Activated CD8-positive, alpha-beta memory T cell treated with anti-CD3 and anti-CD28 coated beads, Interleukin-2, amount 10 ng/mL, durations not matched to agents 7 days and 5 days (primary cell): Measurements from ENCODE around the gene DDX60. TPM values are rescaled to one million over a fixed set of nuclear protein-coding genes. Genes with fewer than 3 reads are reported as not detected.
"Not testable (repeated sequence)": the region's sequence is repeated elsewhere in the genome, so short reads cannot be mapped to it uniquely, and the experiment has no call there.

ENCODE experiments used
- ATAC-seq: fragments of 150-1000 bp; cut with Tn5 transposase; one replicate; pipeline ENCODE4 v1.10.0; 2021; ENCODE audit warnings: moderate library complexity
- CTCF ChIA-PET: fragments of 350-600 bp; sonication (Branson Sonifier 250); formaldehyde crosslinking; loops from one replicate; lab custom pipeline; 2021; ENCODE audit warnings: antibody characterized with exemption; lab: Charles Lee
- DNase-seq: peaks from one replicate; pipeline ENCODE4 v3.0.0-alpha.2; 2020
- H3K27ac Mint-ChIP-seq: one replicate; pipeline ENCODE4 v1.8.0; 2021; ENCODE audit warnings: mild to moderate bottlenecking, mixed read lengths
- H3K27me3 Mint-ChIP-seq: one replicate; pipeline ENCODE4 v1.8.0; 2021; ENCODE audit warnings: mixed read lengths
- H3K36me3 Mint-ChIP-seq: one replicate; pipeline ENCODE4 v1.8.0; 2021; ENCODE audit warnings: mild to moderate bottlenecking, mixed read lengths
- H3K4me1 Mint-ChIP-seq: one replicate; pipeline ENCODE4 v1.8.0; 2021; ENCODE audit warnings: mixed read lengths
- H3K4me3 Mint-ChIP-seq: one replicate; pipeline ENCODE4 v1.8.0; 2021; ENCODE audit warnings: mild to moderate bottlenecking, moderate library complexity, mixed read lengths
- H3K9me3 Mint-ChIP-seq: one replicate; pipeline ENCODE4 v1.8.0; 2022; ENCODE audit warnings: low read depth, mixed read lengths
- total RNA-seq, 2 experiments: library from RNA; stranded (reverse); gene quantifications; one replicate each; pipeline ENCODE4 v1.2.3, GENCODE V29; 2021

DDX60 gene
- total RNA-seq = 100 to 1,000 TPM in 1 of 2 experiments, 10 to 100 TPM in 1; 90.5 to 173 TPM

DNA sequence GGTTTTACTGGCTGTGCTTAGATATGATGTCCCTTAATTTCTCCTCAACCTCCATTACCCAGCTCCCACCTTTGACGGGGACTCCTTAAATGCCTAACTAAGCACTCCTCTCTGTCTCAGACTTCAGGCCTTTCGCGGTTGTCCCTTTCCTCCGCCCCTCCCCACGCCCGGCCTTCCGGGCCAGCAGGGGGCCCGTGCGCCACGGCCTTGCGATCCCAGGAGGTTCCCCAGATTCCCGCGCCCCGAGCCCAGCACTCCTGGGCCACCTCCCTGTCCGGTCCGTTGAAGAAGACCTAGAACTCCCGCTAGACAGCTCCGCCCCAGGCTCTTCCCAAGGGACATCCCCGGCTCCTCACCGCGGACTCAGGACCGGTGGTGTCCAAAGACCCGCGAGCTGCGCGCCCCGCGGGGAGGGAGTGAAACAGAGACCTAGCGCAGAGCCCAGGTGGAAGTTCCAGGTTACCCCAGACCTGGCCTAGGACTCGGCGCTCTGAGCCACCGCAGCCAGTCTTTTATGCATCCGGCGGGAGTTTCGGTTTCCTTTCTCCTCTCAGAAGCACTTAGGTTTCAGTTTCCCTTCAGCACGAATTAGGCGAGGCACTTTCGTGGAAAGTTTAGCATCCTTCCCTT lies at the start of gene DDX60:
TSS of gene DDX60 (minus strand) at position 487 of the 630 bp plus-strand sequence. CDS start 7,493 bp downstream, outside the sequence.
- DNase-seq (peak; percentile 95), ATAC-seq (peak; percentile 96)
- CTCF ChIA-PET = interaction anchor here (1.0 to 1.9 kb wide), 3 partner anchors 9 to 193 kb away, joined by 3 to 9 read pairs (median 3); no protein-coding TSS in a partner anchor
- Mint-ChIP-seq H3K4me1 (peaks cover 54% of the 10 kb centered on the region), H3K36me3 (peaks cover 77% of the 10 kb centered on the region), H3K27ac (peak within 1 kb of the TSS; percentile 99), H3K27me3 (no peaks in the 10 kb centered on the region), H3K4me3 (peak within 1 kb of the TSS; percentile 86), H3K9me3 (no peaks in the 10 kb centered on the region)

- H3K27ac Mint-ChIP-seq = no peak overlapping the region
- peaks cover 9% of the 10 kb centered on the region for H3K4me1 Mint-ChIP-seq
- CTCF ChIA-PET = no interaction called here
- no peak overlapping the region for H3K4me3 Mint-ChIP-seq
- H3K9me3 Mint-ChIP-seq = peaks cover 6% of the 10 kb centered on the region
- DNase-seq (no peak), ATAC-seq (no peak)
- no peaks in the 10 kb centered on the region for H3K27me3 Mint-ChIP-seq
- H3K36me3 Mint-ChIP-seq = peaks cover 86% of the 10 kb centered on the region
Measured at GRCh38 chr4:168367065-168367464, 48.5 kb upstream of the DDX60 start.

- Mint-ChIP-seq H3K9me3 (peaks cover 3% of the 10 kb centered on the region), H3K27me3 (no peaks in the 10 kb centered on the region), H3K4me1 (peaks cover 9% of the 10 kb centered on the region), H3K4me3 (no peak overlapping the region), H3K27ac (no peak overlapping the region), H3K36me3 (peaks cover 88% of the 10 kb centered on the region)
- ATAC-seq (no peak), DNase-seq (no peak)
- CTCF ChIA-PET = no interaction called here
Measured at GRCh38 chr4:168362025-168362401, 43.5 kb upstream of the DDX60 start.

DNA sequence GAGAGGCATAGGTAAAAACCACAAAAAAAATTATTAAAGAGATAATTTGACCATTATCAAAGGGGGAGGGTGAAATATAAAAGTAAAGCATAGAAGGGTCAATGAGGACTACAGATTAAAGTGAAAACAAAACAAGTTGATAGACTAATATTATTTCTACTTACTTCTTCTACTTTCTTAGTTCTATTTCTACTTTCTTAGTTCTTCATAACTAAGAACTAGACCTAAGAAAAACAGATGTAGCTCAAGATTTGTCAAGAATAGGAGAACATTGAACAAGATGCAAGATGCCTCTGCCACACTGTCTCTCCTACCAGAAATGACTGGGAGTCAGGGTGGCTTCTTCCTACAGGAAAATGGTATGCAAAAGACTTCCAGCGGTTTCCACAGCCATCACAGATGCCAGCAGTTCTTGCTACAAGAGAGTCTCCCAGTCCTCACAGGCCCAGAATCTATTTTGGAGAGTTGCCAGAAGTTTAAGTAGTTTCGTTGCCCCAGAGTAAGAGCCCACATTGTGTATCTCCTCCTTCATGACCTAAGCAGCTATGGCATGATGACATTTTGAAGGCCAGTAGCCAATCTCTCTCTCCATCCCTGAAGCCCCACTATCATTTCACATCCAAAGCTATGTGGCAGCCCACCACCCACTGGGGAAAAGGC lies 42.9 kb upstream of the DDX60 start:
- peaks cover 3% of the 10 kb centered on the region for H3K9me3 Mint-ChIP-seq
- no peak overlapping the region for H3K27ac Mint-ChIP-seq
- H3K27me3 Mint-ChIP-seq = no peaks in the 10 kb centered on the region
- H3K4me1 Mint-ChIP-seq = peaks cover 9% of the 10 kb centered on the region
- H3K4me3 Mint-ChIP-seq = no peak overlapping the region
- peaks cover 89% of the 10 kb centered on the region for H3K36me3 Mint-ChIP-seq
- ATAC-seq (no peak), DNase-seq (no peak)
- CTCF ChIA-PET = no interaction called here

DNA sequence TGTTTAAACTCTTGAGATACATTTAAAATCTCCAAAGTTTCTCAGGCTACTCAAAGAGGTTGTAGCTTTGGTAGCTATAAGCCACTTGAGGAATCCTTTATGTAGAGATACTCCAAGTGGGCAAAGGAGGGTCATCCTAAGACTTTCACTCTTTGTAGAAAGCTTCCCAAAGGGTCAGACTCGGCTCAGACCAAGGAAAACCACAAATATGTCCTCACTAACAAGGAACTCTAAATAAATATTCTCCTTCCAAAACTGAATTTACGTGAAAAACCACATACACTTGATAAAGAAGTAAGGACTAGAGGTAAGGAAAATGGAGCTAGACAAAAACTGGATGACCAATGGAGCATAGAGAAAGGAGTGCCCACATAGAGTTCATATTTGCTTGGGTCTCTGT lies 41.7 kb upstream of the DDX60 start:
- peaks cover 87% of the 10 kb centered on the region for H3K36me3 Mint-ChIP-seq
- no peak for ATAC-seq

GRCh38 chr4:168357941-168358340 lies 39.4 kb upstream of the DDX60 start:
- ATAC-seq (no peak), DNase-seq (no peak)
- no peak overlapping the region for H3K4me3 Mint-ChIP-seq
- peaks cover 76% of the 10 kb centered on the region for H3K36me3 Mint-ChIP-seq
- H3K4me1 Mint-ChIP-seq = no peaks in the 10 kb centered on the region
- no peak overlapping the region for H3K27ac Mint-ChIP-seq
- CTCF ChIA-PET = no interaction called here
- no peaks in the 10 kb centered on the region for H3K27me3 Mint-ChIP-seq
- H3K9me3 Mint-ChIP-seq = peaks cover 2% of the 10 kb centered on the region

More for the DNA sequence above, 41.7 kb upstream of the DDX60 start:
- no peak overlapping the region for H3K27ac Mint-ChIP-seq
- H3K4me3 Mint-ChIP-seq = no peak overlapping the region
- H3K4me1 Mint-ChIP-seq = peaks cover 9% of the 10 kb centered on the region
- CTCF ChIA-PET = no interaction called here
- H3K9me3 Mint-ChIP-seq = peaks cover 5% of the 10 kb centered on the region
- no peaks in the 10 kb centered on the region for H3K27me3 Mint-ChIP-seq
- DNase-seq = no peak

DNA sequence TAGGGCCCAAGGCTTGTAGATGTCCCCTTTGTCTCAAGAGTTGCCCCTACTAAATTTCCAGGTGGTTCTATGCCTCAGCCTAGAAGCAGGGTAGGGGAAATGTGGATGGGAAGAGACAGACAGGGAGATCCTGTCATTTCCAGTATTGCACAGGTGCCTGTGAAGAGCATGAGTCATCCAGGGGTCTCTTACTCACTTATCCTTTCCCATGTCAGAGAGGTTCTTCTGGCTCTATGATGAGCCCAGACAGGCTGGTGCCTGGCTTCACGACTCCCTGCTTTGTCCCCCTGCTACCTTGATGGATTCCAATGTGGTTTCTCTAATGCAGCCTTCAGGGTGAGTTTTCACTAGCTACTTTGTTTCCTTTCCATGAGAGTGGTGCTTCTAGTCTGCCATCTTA lies 35.2 kb upstream of the DDX60 start:
- Mint-ChIP-seq H3K36me3 (peaks cover 49% of the 10 kb centered on the region), H3K4me3 (no peak overlapping the region), H3K27me3 (no peaks in the 10 kb centered on the region), H3K27ac (no peak overlapping the region), H3K4me1 (no peaks in the 10 kb centered on the region), H3K9me3 (peaks cover 16% of the 10 kb centered on the region)
- CTCF ChIA-PET = no interaction called here
- DNase-seq (no peak), ATAC-seq (no peak)

DNA sequence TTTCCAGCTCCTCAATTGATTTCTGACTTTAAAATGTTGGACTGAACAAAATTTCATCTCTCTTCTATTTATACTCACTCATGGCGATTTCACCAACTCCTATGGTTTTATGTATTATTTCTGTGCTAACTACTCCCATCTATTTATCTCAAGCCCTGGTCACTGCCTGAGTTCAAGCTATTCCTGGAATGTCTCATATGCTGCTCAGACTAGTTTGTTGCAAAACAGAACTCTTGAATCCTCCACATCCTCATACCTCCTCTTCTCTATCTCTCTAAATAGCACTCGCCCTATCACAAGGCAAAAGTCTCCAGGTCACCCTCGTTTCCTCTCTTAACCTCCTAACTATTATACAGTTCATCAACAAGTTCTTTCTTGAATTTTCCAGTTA lies 19.0 kb upstream of the DDX60 start:
- peaks cover 5% of the 10 kb centered on the region for H3K4me1 Mint-ChIP-seq
- DNase-seq = no peak
- CTCF ChIA-PET = no interaction called here
- peaks cover 6% of the 10 kb centered on the region for H3K36me3 Mint-ChIP-seq
- ATAC-seq = no peak
- H3K27me3 Mint-ChIP-seq = no peaks in the 10 kb centered on the region
- no peak overlapping the region for H3K27ac Mint-ChIP-seq
- H3K9me3 Mint-ChIP-seq = peaks cover 3% of the 10 kb centered on the region
- H3K4me3 Mint-ChIP-seq = no peak overlapping the region

DNA sequence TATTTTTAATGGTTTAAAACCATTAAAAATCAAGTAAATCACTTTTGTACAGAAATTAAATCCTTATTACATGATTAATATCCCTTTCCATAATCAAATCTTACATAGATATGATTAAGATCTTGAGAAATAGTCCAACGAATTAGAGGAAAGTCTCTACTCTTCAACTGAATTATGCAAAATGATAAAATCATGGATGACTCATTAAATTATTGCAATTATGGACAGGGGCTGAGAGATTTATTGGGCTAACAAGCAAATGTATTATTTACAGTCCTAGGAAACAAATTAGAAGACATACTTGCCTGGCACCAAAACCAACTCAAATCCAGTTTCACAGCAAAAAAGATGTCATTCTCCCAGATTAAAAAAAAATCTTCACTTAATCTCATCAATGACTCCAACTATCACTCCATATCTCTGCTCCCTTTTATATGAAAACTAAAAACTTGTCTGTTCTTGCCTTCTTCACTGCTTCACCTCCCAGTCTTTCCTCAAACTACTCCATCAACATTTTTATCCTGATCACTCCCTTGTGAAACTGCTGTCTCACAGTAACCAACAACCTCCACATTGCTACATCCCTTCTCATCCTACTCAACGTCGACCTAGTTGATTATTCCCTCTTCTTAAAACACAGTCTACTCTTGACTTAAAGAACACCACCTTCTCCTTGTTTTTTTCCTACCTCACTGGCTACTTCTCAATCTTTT lies 18.4 kb upstream of the DDX60 start:
- DNase-seq (no peak), ATAC-seq (no peak)
- H3K27me3 Mint-ChIP-seq = no peaks in the 10 kb centered on the region
- CTCF ChIA-PET = no interaction called here
- no peaks in the 10 kb centered on the region for H3K9me3 Mint-ChIP-seq
- H3K4me3 Mint-ChIP-seq = no peak overlapping the region
- H3K4me1 Mint-ChIP-seq = peaks cover 5% of the 10 kb centered on the region
- H3K36me3 Mint-ChIP-seq = peaks cover 6% of the 10 kb centered on the region
- no peak overlapping the region for H3K27ac Mint-ChIP-seq

- H3K27ac Mint-ChIP-seq = no peak overlapping the region
- no peaks in the 10 kb centered on the region for H3K9me3 Mint-ChIP-seq
- no peak for DNase-seq
- H3K4me1 Mint-ChIP-seq = peaks cover 5% of the 10 kb centered on the region
- no peak overlapping the region for H3K4me3 Mint-ChIP-seq
- peaks cover 2% of the 10 kb centered on the region for H3K36me3 Mint-ChIP-seq
- CTCF ChIA-PET = no interaction called here
- no peak for ATAC-seq
- H3K27me3 Mint-ChIP-seq = no peaks in the 10 kb centered on the region
Measured at GRCh38 chr4:168335621-168336020, 17.1 kb upstream of the DDX60 start.

DNA sequence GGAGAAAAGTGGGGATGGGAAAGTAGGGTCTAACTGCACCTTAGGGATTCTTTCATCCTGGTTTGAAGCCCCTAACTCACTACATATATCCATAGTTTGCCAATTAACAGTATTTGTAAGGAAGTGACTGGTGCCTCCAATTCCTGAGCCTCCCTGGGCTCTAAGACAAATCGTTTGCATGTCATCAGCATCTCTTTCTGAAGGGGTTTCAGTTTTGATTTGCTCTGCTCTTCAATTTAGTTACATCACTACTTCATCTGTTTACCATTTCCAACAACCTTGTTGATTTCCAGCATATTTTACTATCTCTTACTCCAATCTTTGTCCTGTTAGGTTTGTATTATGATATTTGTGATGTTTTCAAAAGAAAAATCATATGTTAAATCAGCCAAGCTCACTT lies 15.5 kb upstream of the DDX60 start:
- Mint-ChIP-seq H3K36me3 (peaks cover 6% of the 10 kb centered on the region), H3K27ac (no peak overlapping the region), H3K4me3 (no peak overlapping the region), H3K27me3 (peaks cover 7% of the 10 kb centered on the region), H3K9me3 (no peaks in the 10 kb centered on the region), H3K4me1 (peaks cover 5% of the 10 kb centered on the region)
- ATAC-seq = no peak
- no peak for DNase-seq
- CTCF ChIA-PET = no interaction called here

GRCh38 chr4:168330575-168330974 lies 12.0 kb upstream of the DDX60 start:
- ATAC-seq, H3K27me3 Mint-ChIP-seq, H3K36me3 Mint-ChIP-seq, H3K9me3 Mint-ChIP-seq, H3K27ac Mint-ChIP-seq, H3K4me3 Mint-ChIP-seq, CTCF ChIA-PET, DNase-seq, H3K4me1 Mint-ChIP-seq: not testable (repeated sequence)

DNA sequence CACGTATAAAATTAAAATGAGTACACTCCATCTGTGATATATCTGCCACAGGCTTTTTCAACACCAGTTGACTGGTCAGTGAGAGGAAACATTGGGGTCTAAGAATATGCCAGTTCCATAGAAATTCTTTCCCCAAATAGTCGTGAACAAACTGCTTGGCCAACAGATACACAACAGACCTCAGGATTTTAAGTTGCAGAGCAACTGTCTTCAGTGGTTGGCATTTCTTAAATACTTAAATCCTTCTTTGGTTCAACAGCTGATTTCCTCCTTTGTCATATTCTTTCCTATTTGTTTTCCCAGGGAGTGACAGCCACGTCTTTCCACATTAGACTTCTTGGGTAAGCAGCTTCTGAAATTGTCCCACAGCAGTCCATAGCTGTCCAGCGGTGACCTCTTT lies 7.0 kb upstream of the DDX60 start:
- Mint-ChIP-seq H3K4me1 (peaks cover 6% of the 10 kb centered on the region), H3K4me3 (no peak overlapping the region), H3K9me3 (no peaks in the 10 kb centered on the region), H3K27me3 (peaks cover 7% of the 10 kb centered on the region), H3K36me3 (peaks cover 41% of the 10 kb centered on the region), H3K27ac (no peak overlapping the region)
- ATAC-seq (no peak), DNase-seq (no peak)
- CTCF ChIA-PET = no interaction called here

DNA sequence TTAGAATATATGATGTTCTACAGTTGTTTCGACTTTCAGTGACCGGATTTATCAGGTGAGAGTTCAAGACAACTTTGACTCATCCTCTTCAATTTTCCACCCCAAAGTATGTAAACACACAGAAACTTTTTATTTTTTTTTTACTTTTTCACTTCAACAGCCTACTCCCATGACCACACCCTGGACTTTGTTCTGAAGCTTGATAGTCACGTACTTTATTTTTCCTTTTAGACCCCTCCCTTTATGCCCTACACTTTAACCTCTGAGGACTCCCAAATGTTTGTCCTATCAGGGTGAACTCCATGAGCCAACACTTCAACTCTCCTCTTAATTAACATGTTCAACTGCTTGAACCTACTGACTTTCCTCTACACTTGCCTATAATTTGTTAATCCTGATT lies 2.5 kb upstream of the DDX60 start:
- Mint-ChIP-seq H3K9me3 (no peaks in the 10 kb centered on the region), H3K4me1 (peaks cover 34% of the 10 kb centered on the region), H3K27ac (peak overlapping the region; percentile 48), H3K4me3 (no peak overlapping the region), H3K27me3 (no peaks in the 10 kb centered on the region), H3K36me3 (peaks cover 74% of the 10 kb centered on the region)
- no peak for ATAC-seq
- DNase-seq = no peak
- CTCF ChIA-PET = no interaction called here
